Left ventricle myocardium superior (tissue), 1 donor: ENCODE results near the gene UBR2. TPM values are rescaled to one million over a fixed set of nuclear protein-coding genes. Genes with fewer than 3 reads are reported as not detected.

Source experiments
- ATAC-seq: fragments of 200-7000 bp; cut with Tn5 transposase; one replicate; pipeline ENCODE4 v1.9.1; 2020; ENCODE audit warnings: mild to moderate bottlenecking, moderate library complexity
- DNase-seq: peaks from one replicate; pipeline ENCODE4 v3.0.0-alpha.2; 2020
- intact Hi-C: fragments of 100-400 bp; cut with micrococcal nuclease; formaldehyde crosslinking; loops from one replicate; pipeline ENCODE4 v1.11.0; 2022
- long read RNA-seq: library from polyadenylated mRNA; unstranded; transcript quantifications from one replicate; pipeline ENCODE4 v2.0.0, GENCODE V29; 2021
- total RNA-seq: library from RNA; stranded (reverse); fragmentation: NEBNext Ultra II Directional; extraction: Animal tissue kit (Norgen Biotek cat#: 25700); gene quantifications from one replicate; pipeline ENCODE4 v1.2.1, GENCODE V29; 2021
- donor health status: DM: no; HTN: yes; CAD: no; lungs with severe emphysema.

The UBR2 gene
- total RNA-seq, result 35.3 TPM
- long read RNA-seq, full-length matches to known transcripts, result 8 of 33 reads
- long read RNA-seq, partial matches to known transcripts, result 13 of 33 reads
- long read RNA-seq, other reads (novel, unspliced or antisense), result 12 of 33 reads

- peak; percentile 97 for ATAC-seq
- peak; percentile 95 for DNase-seq
- intact Hi-C loops, result no loop called here
Measured at GRCh38 chr6:42563697-42564505, at the start of gene UBR2. TSS of gene UBR2 (plus strand) at chr6:42564029. CDS start at chr6:42564320, 291 bp downstream.

DNA sequence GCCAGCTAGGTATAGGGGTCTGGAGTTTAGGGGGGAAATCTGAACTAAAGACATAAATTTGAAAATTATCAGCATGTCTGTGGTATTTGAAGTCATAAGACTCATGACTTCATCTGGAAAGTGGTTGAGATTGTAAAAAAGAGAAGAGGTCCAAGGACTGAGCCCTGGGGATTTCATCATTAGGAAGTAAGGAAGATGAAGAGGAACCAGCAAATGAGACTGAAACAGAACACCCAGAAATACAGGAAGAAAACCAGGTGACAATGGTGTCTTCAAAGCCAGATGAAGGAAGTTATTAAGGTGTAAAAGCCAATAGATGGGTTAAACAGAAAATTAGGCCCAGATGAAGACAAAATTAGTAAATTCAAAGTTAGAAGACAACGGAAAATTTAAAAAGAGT is 49.1 kb upstream of the UBR2 start:
- DNase-seq (no peak), ATAC-seq (no peak)
- intact Hi-C loops, result no loop called here

GRCh38 chr6:42519779-42520178 is 44.0 kb upstream of the UBR2 start:
- intact Hi-C loops, result no loop called here
- DNase-seq, result no peak
- ATAC-seq, result no peak

DNA sequence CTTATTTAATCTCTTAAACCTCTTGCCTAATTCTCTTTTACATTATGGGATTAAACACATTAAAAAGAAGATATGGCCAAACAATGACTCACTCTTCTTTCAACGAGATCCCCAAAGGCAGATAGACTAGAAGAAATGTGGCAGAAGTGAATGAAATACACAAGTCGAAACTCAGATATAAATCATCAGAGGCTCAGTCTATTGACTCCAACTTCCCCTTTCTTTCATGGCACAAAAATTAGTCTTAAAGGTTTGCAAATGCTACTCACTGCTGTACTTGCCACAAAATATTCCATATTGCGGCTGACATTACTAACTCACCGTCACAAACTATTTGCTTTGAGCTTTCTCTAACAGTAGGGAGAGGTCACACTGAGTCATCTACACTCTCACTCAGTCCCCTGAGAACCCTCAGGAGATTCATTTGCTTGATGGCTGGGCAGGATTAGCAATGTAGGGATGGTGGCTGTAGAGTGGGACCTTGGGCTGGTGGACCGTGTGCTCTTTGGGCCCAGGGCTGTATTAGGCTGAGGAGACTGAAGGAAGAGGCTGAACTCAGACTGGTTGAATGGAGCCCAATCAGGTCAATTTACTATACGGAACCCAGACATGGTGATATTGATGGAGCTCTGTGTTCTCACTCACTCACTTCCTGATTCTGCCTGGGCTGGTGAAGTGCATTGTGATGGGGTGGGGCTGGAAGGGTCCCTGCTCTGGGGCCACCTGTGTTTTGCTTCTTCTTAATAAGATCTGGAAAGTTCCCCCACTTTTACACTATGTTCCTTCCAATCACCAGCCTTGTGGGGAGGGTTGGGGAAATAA is 42.8 kb upstream of the UBR2 start:
- DNase-seq (no peak), ATAC-seq (no peak)
- intact Hi-C loops, result no loop called here

GRCh38 chr6:42522036-42522435 is 41.8 kb upstream of the UBR2 start:
- ATAC-seq (no peak), DNase-seq (no peak)
- intact Hi-C loops, result no loop called here

GRCh38 chr6:42522942-42523814 is 40.7 kb upstream of the UBR2 start:
- no peak for DNase-seq
- intact Hi-C loops, result no loop called here
- ATAC-seq, result no peak

- intact Hi-C loops, result no loop called here
- ATAC-seq, result no peak
- DNase-seq, result no peak
Measured at GRCh38 chr6:42525206-42525605, 38.6 kb upstream of the UBR2 start.

- ATAC-seq (no peak), DNase-seq (no peak)
- intact Hi-C loops, result no loop called here
Measured at GRCh38 chr6:42526616-42527015, 37.2 kb upstream of the UBR2 start.

GRCh38 chr6:42527204-42527603 is 36.6 kb upstream of the UBR2 start:
- DNase-seq (no peak), ATAC-seq (no peak)
- intact Hi-C loops, result no loop called here

- no peak for ATAC-seq
- DNase-seq, result no peak
- intact Hi-C loops, result loop anchor here (5.0 kb wide), 1 partner anchor 68 kb away; no protein-coding TSS in a partner anchor
Measured at GRCh38 chr6:42530296-42530695, 33.5 kb upstream of the UBR2 start.

DNA sequence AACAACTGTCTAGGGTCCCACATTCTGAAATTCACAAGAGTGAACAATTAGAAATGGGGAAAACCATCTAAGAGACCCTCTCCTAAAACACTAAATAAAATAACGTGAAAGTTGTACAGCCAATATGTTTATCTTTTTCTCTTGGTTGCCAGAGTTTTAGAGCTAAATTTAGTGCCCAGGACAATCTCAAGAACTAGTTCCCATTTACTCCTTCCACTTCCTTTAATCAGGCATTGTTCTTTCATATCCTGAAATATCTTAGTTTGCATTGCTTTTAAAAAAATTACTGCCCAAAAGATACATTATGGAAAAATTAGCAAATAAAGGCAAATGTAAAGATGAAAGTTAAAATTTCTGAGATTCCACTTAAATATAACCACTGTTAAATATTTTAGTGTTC is 33.1 kb upstream of the UBR2 start:
- intact Hi-C loops, result loop anchor here (5.0 kb wide), 1 partner anchor 68 kb away; no protein-coding TSS in a partner anchor
- ATAC-seq, result no peak
- DNase-seq, result no peak

DNA sequence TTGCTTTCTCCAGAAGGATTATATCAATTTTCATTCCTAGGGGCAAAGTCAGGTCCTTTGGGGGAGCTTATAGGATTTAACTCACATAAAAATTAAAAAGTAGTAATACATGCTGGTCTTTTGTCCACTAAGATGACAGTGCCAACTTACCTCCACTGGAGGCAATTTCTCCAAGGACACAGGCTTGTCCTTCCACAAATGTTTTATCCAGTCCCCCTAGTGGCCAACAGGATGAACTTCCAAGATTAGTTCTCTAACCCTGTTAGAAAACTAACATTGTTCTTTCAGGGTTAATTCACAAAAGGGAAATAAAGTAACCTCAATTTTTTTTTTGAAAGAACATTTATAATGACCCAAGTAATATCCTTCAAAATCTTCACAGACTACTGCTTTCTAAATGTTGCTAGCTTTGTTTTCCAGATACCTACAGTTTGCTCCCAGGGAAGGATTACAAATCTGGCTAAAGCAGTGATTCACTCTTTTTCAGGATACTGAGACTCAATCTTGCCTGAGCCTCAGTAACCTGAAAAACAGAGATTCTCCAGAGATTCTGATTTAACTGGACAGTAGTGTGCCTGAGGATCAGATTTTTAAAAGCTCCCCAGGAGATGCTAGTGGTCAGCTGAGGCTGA is 31.7 kb upstream of the UBR2 start:
- DNase-seq (no peak), ATAC-seq (peak; percentile 54)
- intact Hi-C loops, result loop anchor here (5.0 kb wide), 1 partner anchor 70 kb away; no protein-coding TSS in a partner anchor

- intact Hi-C loops, result loop anchor here (5.0 kb wide), 1 partner anchor 71 kb away; no protein-coding TSS in a partner anchor
- no peak for ATAC-seq
- no peak for DNase-seq
Measured at GRCh38 chr6:42533794-42534193, 30.0 kb upstream of the UBR2 start.

GRCh38 chr6:42537536-42537935 is 26.3 kb upstream of the UBR2 start:
- DNase-seq, result no peak
- intact Hi-C loops, result no loop called here
- ATAC-seq, result no peak

GRCh38 chr6:42539135-42539534 is 24.7 kb upstream of the UBR2 start:
- no peak for ATAC-seq
- no peak for DNase-seq
- intact Hi-C loops, result no loop called here

DNA sequence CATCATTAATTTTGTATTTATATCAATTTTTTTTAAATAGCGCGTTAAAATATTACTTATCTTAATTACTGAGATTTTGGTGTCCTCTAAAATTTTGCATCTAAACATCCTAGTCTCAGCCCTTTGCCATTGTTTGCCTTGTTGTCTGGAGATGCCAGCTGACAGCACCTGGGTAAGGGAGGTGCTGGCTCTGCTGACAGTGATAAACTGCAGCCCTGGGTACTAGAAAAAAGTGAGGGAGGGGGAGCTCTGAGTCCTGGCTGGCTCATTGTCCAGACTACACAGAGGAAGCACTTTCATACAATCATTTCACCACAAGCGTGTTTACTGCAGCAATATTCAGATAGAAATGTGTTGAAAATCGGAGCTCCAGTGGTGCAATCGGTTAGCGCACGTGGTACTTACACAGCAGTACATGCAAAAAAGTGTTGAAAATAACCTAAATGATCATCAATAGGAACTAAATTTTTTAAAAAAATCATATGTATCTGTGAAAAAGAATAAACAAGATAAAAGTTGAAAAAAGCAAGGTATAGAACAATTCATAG is 18.5 kb upstream of the UBR2 start:
- intact Hi-C loops, result no loop called here
- DNase-seq (no peak), ATAC-seq (no peak)

GRCh38 chr6:42547407-42548329 is 16.2 kb upstream of the UBR2 start:
- intact Hi-C loops, result no loop called here
- peak; percentile 100 for ATAC-seq
- peak; percentile 89 for DNase-seq
